Neuronal stem cell (in vitro differentiated cells): ENCODE data around the gene DNPEP.

Experiments
- DNase-seq: peaks from one replicate; pipeline ENCODE4 v3.0.0-alpha.2; 2013; ENCODE audit warnings: low spot score
- H2AFZ ChIP-seq: one replicate; pipeline ENCODE4 v1.6.1; 2013; ENCODE audit warnings: mild to moderate bottlenecking, low read length, inconsistent platforms
- H2AK5ac ChIP-seq: 2 replicates; pipeline ENCODE4 v1.6.1; 2013; ENCODE audit warnings: low read depth, mild to moderate bottlenecking, inconsistent platforms, low read length, moderate library complexity, mixed read lengths
- H2BK120ac ChIP-seq: 2 replicates; pipeline ENCODE4 v1.6.1; 2013; ENCODE audit warnings: low read depth, mild to moderate bottlenecking, inconsistent platforms, low read length, moderate library complexity, mixed read lengths
- H2BK12ac ChIP-seq: one replicate; pipeline ENCODE4 v1.6.1; 2013; ENCODE audit warnings: low read length, inconsistent platforms
- H2BK15ac ChIP-seq: 2 replicates; pipeline ENCODE4 v1.6.1; 2013; ENCODE audit warnings: mild to moderate bottlenecking, low read length, inconsistent platforms, mixed read lengths
- H2BK5ac ChIP-seq: one replicate; pipeline ENCODE4 v1.6.1; 2013; ENCODE audit warnings: inconsistent platforms, mild to moderate bottlenecking, low read length, moderate library complexity
- H3K14ac ChIP-seq: one replicate; pipeline ENCODE4 v1.6.1; 2013; ENCODE audit warnings: low read length, inconsistent platforms
- H3K18ac ChIP-seq: 2 replicates; pipeline ENCODE4 v1.6.1; 2013; ENCODE audit warnings: low read length, inconsistent platforms
- H3K23ac ChIP-seq: 2 replicates; pipeline ENCODE4 v1.6.1; 2013; ENCODE audit warnings: low read depth, mild to moderate bottlenecking, mixed read lengths, low read length, inconsistent platforms; ENCODE audit not compliant: poor library complexity
- H3K27ac ChIP-seq: replicated peaks from 3 replicates; pipeline ENCODE4 v1.5.1; 2013; ENCODE audit warnings: low read length, inconsistent platforms
- H3K27me3 ChIP-seq, 3 experiments: 2 replicates each; pipeline ENCODE4 v1.6.1; 2013; ENCODE audit warnings: low read length in 3 of 3, mild to moderate bottlenecking in 2 of 3, inconsistent platforms in 1 of 3, low read depth in 1 of 3, mixed read lengths in 1 of 3, moderate library complexity in 1 of 3; ENCODE audit not compliant: control insufficient read depth in 3 of 3, insufficient read depth in 3 of 3
- H3K36me3 ChIP-seq, 2 donors: replicated peaks in 1 of 2; 2 replicates each; pipeline ENCODE4 v1.6.1; 2013; ENCODE audit warnings: low read length in 2 of 2; ENCODE audit not compliant: control insufficient read depth in 2 of 2, insufficient read depth in 2 of 2
- H3K4ac ChIP-seq: 2 replicates; pipeline ENCODE4 v1.6.1; 2013; ENCODE audit warnings: inconsistent platforms, mild to moderate bottlenecking, low read length, moderate library complexity
- H3K4me1 ChIP-seq, 2 donors: 1 replicate in 1 of 2; 2 replicates in 1 of 2; pipeline ENCODE4 v1.6.1; 2013; ENCODE audit warnings: low read length in 2 of 2, low read depth in 1 of 2; ENCODE audit not compliant: control insufficient read depth in 2 of 2, insufficient read depth in 1 of 2
- H3K4me2 ChIP-seq: one replicate; pipeline ENCODE4 v1.6.1; 2013; ENCODE audit warnings: mild to moderate bottlenecking, low read length, inconsistent platforms; ENCODE audit not compliant: insufficient read depth, poor library complexity, severe bottlenecking
- H3K4me3 ChIP-seq, 2 donors: 2 replicates each; pipeline ENCODE4 v1.5.1; 2013; ENCODE audit warnings: low read length in 2 of 2, mild to moderate bottlenecking in 2 of 2, inconsistent platforms in 1 of 2, moderate library complexity in 1 of 2
- H3K79me1 ChIP-seq: one replicate; pipeline ENCODE4 v1.6.1; 2013; ENCODE audit warnings: low read depth, mild to moderate bottlenecking, inconsistent platforms, low read length, moderate library complexity
- H3K9ac ChIP-seq: one replicate; pipeline ENCODE4 v1.6.1; 2013; ENCODE audit warnings: mild to moderate bottlenecking, low read depth, low read length, inconsistent platforms; ENCODE audit not compliant: poor library complexity
- H3K9me3 ChIP-seq, 2 donors: replicated peaks in 1 of 2; 2 replicates each; pipeline versions ENCODE3 to v1.6.1; 2013; ENCODE audit warnings: low read length in 2 of 2, mild to moderate bottlenecking in 2 of 2, inconsistent platforms in 1 of 2, low read depth in 1 of 2, mixed read lengths in 1 of 2, moderate library complexity in 1 of 2; ENCODE audit not compliant: control insufficient read depth in 2 of 2, insufficient read depth in 1 of 2
- H4K8ac ChIP-seq: one replicate; pipeline ENCODE4 v1.6.1; 2013; ENCODE audit warnings: low read depth, mild to moderate bottlenecking, inconsistent platforms, low read length, moderate library complexity
- H4K91ac ChIP-seq: one replicate; pipeline ENCODE4 v1.6.1; 2013; ENCODE audit warnings: low read length, low read depth, mild to moderate bottlenecking, inconsistent platforms; ENCODE audit not compliant: poor library complexity
- WGBS, 2 donors: extraction: QIAGEN DNeasy Blood & Tissue Kit; methylation state at CpG; one replicate each; pipeline ENCODE4 v1.1.7; 2013; ENCODE audit warnings: missing lambda C conversion rate in 2 of 2, mixed read lengths in 1 of 2; ENCODE audit not compliant: insufficient read length in 2 of 2, insufficient replicate concordance in 1 of 2; ENCODE audit errors: extremely low coverage in 2 of 2; 5-methylcytosine and 5-hydroxymethylcytosine counted together

The DNPEP gene

GRCh38 chr2:219426068-219426443 lies 38.3 kb upstream of the DNPEP start:
- peak overlapping the region; percentile 83 for H2BK120ac ChIP-seq
- no peaks in the 10 kb centered on the region for H3K36me3 ChIP-seq
- peaks cover 0 to 48% (median 0%) of the 10 kb centered on the region in 3 experiments for H3K27me3 ChIP-seq
- H2BK5ac ChIP-seq, result peak overlapping the region; percentile 89
- peak overlapping the region; percentile 18 for H3K9ac ChIP-seq
- DNase-seq, result no peak
- WGBS, 2 donors, result no CpG with 5 or more reads among the region's 7 CpGs
- peak overlapping the region; percentile 89 for H2BK15ac ChIP-seq
- H3K4me1 ChIP-seq, result peaks cover 7 to 10% of the 10 kb centered on the region in 2 donors
- H3K18ac ChIP-seq, result peak overlapping the region; percentile 90
- peak overlapping the region; percentile 79 for H3K14ac ChIP-seq
- no peak overlapping the region for H2AFZ ChIP-seq
- H2BK12ac ChIP-seq, result peak overlapping the region; percentile 93
- H3K79me1 ChIP-seq, result no peaks in the 10 kb centered on the region
- H3K9me3 ChIP-seq, result no peaks in the 10 kb centered on the region
- peak overlapping the region in 1 of 2 donors; percentile 42 for H3K4me3 ChIP-seq
- H4K8ac ChIP-seq, result peak overlapping the region; percentile 92
- peak overlapping the region; percentile 85 for H3K23ac ChIP-seq
- H2AK5ac ChIP-seq, result peak overlapping the region; percentile 84
- peak overlapping the region; percentile 61 for H3K4ac ChIP-seq
- no peak overlapping the region for H3K27ac ChIP-seq
- no peak overlapping the region for H4K91ac ChIP-seq
- H3K4me2 ChIP-seq, result no peak overlapping the region

GRCh38 chr2:219425238-219426067 lies 37.7 kb upstream of the DNPEP start:
- DNase-seq, result no peak
- no CpG with 5 or more reads among the region's 8 CpGs for WGBS, 2 donors

GRCh38 chr2:219423652-219424377 lies 36.1 kb upstream of the DNPEP start:
- Histone ChIP-seq H3K4ac (no peak overlapping the region), H3K9me3 (no peaks in the 10 kb centered on the region), H3K18ac (no peak overlapping the region), H3K14ac (no peak overlapping the region), H2AFZ (no peak overlapping the region), H4K91ac (no peak overlapping the region), H3K4me1 (peaks cover 10% of the 10 kb centered on the region in 2 donors), H3K23ac (no peak overlapping the region), H2BK5ac (no peak overlapping the region), H2BK120ac (no peak overlapping the region), H3K36me3 (no peaks in the 10 kb centered on the region), H3K27ac (no peak overlapping the region), H3K9ac (no peak overlapping the region), H2BK12ac (no peak overlapping the region), H2BK15ac (no peak overlapping the region), H2AK5ac (no peak overlapping the region), H3K27me3 (peaks cover 4 to 39% (median 18%) of the 10 kb centered on the region in 3 experiments), H3K4me2 (no peak overlapping the region), H4K8ac (no peak overlapping the region), H3K79me1 (no peaks in the 10 kb centered on the region), H3K4me3 (no peak overlapping the region)
- DNase-seq, result no peak
- WGBS, 2 donors, result no CpG with 5 or more reads among the region's 14 CpGs

More at GRCh38 chr2:219425238-219426067, 37.7 kb upstream of the DNPEP start:
- no peak overlapping the region for H3K4ac ChIP-seq
- peak overlapping the region; percentile 85 for H3K23ac ChIP-seq
- no peak overlapping the region for H2AFZ ChIP-seq
- H3K79me1 ChIP-seq, result no peaks in the 10 kb centered on the region
- no peaks in the 10 kb centered on the region for H3K36me3 ChIP-seq
- H3K27me3 ChIP-seq, result peaks cover 0 to 45% (median 2%) of the 10 kb centered on the region in 3 experiments
- peak overlapping the region; percentile 89 for H2BK5ac ChIP-seq
- peak overlapping the region; percentile 90 for H3K18ac ChIP-seq
- H2AK5ac ChIP-seq, result peak overlapping the region; percentile 84
- H3K14ac ChIP-seq, result peak overlapping the region; percentile 89
- no peak overlapping the region for H4K8ac ChIP-seq
- H3K4me3 ChIP-seq, result peak overlapping the region in 1 of 2 donors; percentile 42
- H4K91ac ChIP-seq, result no peak overlapping the region
- H3K4me2 ChIP-seq, result no peak overlapping the region
- H3K9me3 ChIP-seq, result no peaks in the 10 kb centered on the region
- peak overlapping the region; percentile 83 for H2BK120ac ChIP-seq
- H3K27ac ChIP-seq, result no peak overlapping the region
- peaks cover 7 to 10% of the 10 kb centered on the region in 2 donors for H3K4me1 ChIP-seq
- H2BK12ac ChIP-seq, result peak overlapping the region; percentile 10
- H3K9ac ChIP-seq, result peak overlapping the region; percentile 21
- H2BK15ac ChIP-seq, result peak overlapping the region; percentile 89
